HCT116 (cell line): Measurements from ENCODE around the gene MYH13. TPM values are rescaled to one million over a fixed set of nuclear protein-coding genes. Genes with fewer than 3 reads are reported as not detected.
A peak's percentile ranks its signal among the peaks of the same experiment; 100 is the strongest.

ENCODE experiments used
- ATAC-seq: fragments of 200-7000 bp; cut with Tn5 transposase; 2 replicates; pipeline ENCODE4 v1.9.1; 2020; ENCODE audit warnings: mild to moderate bottlenecking, moderate library complexity
- BruUV-seq: library from RNA; stranded (reverse); fragments of 400-500 nt; replicated peaks from 2 replicates; lab custom pipeline; 2021; lab: Mats Ljungman, UMichigan
- CTCF ChIA-PET: fragments of 300-600 bp; sonication (Branson Sonifier 250); formaldehyde crosslinking; loops from one replicate; lab custom pipeline; 2021; ENCODE audit warnings: antibody characterized with exemption; lab: Charles Lee
- POLR2A ChIA-PET: fragments of 300-600, 350-600 bp; sonication (Branson Sonifier 250); formaldehyde crosslinking; loops from one replicate; lab custom pipeline; 2021; ENCODE audit warnings: antibody characterized with exemption; lab: Charles Lee
- RAD21 ChIA-PET, 2 experiments: fragments of 300-600 bp; sonication (Branson Sonifier 250); formaldehyde crosslinking; loops; one replicate each; lab custom pipeline; 2023; ENCODE audit warnings: low total read pairs in 2 of 2; ENCODE audit not compliant: uncharacterized antibody in 2 of 2, unreplicated experiment in 2 of 2, low non-redundant PET in 1 of 2; lab: Charles Lee
- DNase-seq: peaks from one replicate; pipeline ENCODE4 v3.0.0-alpha.2; 2010; ENCODE audit warnings: low read depth, low spot score
- H2AFZ ChIP-seq: fragments of 200-600 bp; shearing (Covaris generic), sonication (generic); 2 replicates; pipeline ENCODE4 v1.6.1; 2017; ENCODE audit warnings: low read depth, mixed run types, mixed read lengths, antibody characterized with exemption, low read length; ENCODE audit not compliant: poor library complexity, severe bottlenecking
- H3K27ac ChIP-seq: 2 replicates; pipeline ENCODE4 v1.5.1; 2012; ENCODE audit warnings: low read depth, low read length
- H3K27me3 ChIP-seq: fragments of 200-600 bp; sonication (generic); 2 replicates; pipeline ENCODE4 v1.6.1; 2016; ENCODE audit warnings: mixed run types, low read length, mixed read lengths; ENCODE audit not compliant: insufficient read depth
- H3K36me3 ChIP-seq, 2 experiments: fragments of 200-500 bp in 1 of 2; fragments of 200-600 bp in 1 of 2; sonication (Bioruptor generic) in 1 of 2; sonication (generic) in 1 of 2; 2 replicates each; pipeline versions ENCODE4 v1.5.1 to v1.6.1; 2014 to 2016; ENCODE audit warnings: low read length in 2 of 2, inconsistent platforms in 1 of 2, mixed read lengths in 1 of 2, mixed run types in 1 of 2; ENCODE audit not compliant: insufficient read depth in 2 of 2, control insufficient read depth in 1 of 2
- H3K4me1 ChIP-seq, 2 experiments: fragments of 200-600 bp in 1 of 2; sonication (generic) in 1 of 2; 2 replicates each; pipeline versions ENCODE4 v1.5.1 to v1.6.1; 2012 to 2017; ENCODE audit warnings: low read length in 2 of 2, inconsistent platforms in 1 of 2, mild to moderate bottlenecking in 1 of 2, mixed read lengths in 1 of 2, mixed run types in 1 of 2, moderate library complexity in 1 of 2; ENCODE audit not compliant: insufficient read depth in 2 of 2, control insufficient read depth in 1 of 2
- H3K4me2 ChIP-seq: fragments of 200-600 bp; sonication (generic); 2 replicates; pipeline ENCODE4 v1.6.1; 2017; ENCODE audit warnings: mixed run types, low read length, mixed read lengths
- H3K4me3 ChIP-seq, 2 experiments: fragments of 200-600 bp in 1 of 2; sonication (generic) in 1 of 2; replicated peaks in 1 of 2; 2 replicates each; pipeline ENCODE4 v1.5.1; 2011 to 2016; ENCODE audit warnings: low read length in 2 of 2, control low read depth in 1 of 2, low read depth in 1 of 2, mild to moderate bottlenecking in 1 of 2, mixed read lengths in 1 of 2, mixed run types in 1 of 2
- H3K79me2 ChIP-seq: fragments of 200-600 bp; sonication (generic); 2 replicates; pipeline ENCODE4 v1.6.1; 2017; ENCODE audit warnings: mild to moderate bottlenecking, mixed run types, low read length, moderate library complexity, mixed read lengths; ENCODE audit not compliant: insufficient read depth
- H3K9ac ChIP-seq: fragments of 200-600 bp; sonication (generic); 2 replicates; pipeline ENCODE4 v1.6.1; 2016; ENCODE audit warnings: low read length, mixed read lengths
- H3K9me2 ChIP-seq: fragments of 200-600 bp; sonication (generic), shearing (Covaris generic); 2 replicates; pipeline ENCODE4 v1.6.1; 2017; ENCODE audit warnings: mixed run types, mild to moderate bottlenecking, moderate library complexity; ENCODE audit not compliant: insufficient read depth
- H3K9me3 ChIP-seq, 2 experiments: fragments of 200-500 bp in 1 of 2; fragments of 200-600 bp in 1 of 2; sonication (Bioruptor generic) in 1 of 2; sonication (generic) in 1 of 2; 2 replicates each; pipeline ENCODE4 v1.6.1; 2014 to 2017; ENCODE audit warnings: low read length in 2 of 2, mixed read lengths in 2 of 2, inconsistent platforms in 1 of 2, low read depth in 1 of 2, mild to moderate bottlenecking in 1 of 2, mixed run types in 1 of 2, moderate library complexity in 1 of 2; ENCODE audit not compliant: control insufficient read depth in 1 of 2, insufficient read depth in 1 of 2
- H4K20me1 ChIP-seq: fragments of 200-600 bp; sonication (generic), shearing (Covaris generic); 2 replicates; pipeline ENCODE4 v1.6.1; 2017; ENCODE audit warnings: mixed run types, mild to moderate bottlenecking, moderate library complexity; ENCODE audit not compliant: insufficient read depth
- POLR2A ChIP-seq: IDR thresholded peaks from 2 replicates; pipeline ENCODE4 v1.7.0; 2011; ENCODE audit warnings: borderline replicate concordance; ENCODE audit not compliant: insufficient read depth, insufficient read length; ENCODE audit errors: extremely low read depth
- POLR2AphosphoS5 ChIP-seq: IDR thresholded peaks from 2 replicates; pipeline ENCODE4 v1.6.1; 2011; ENCODE audit warnings: mild to moderate bottlenecking, low read depth, low read length, moderate library complexity
- SRF ChIP-seq: IDR thresholded peaks from 2 replicates; pipeline ENCODE4 v1.6.1; 2012; ENCODE audit warnings: low read depth
- TCF7L2 ChIP-seq: IDR thresholded peaks from 2 replicates; pipeline ENCODE4 v1.7.0; 2011; ENCODE audit warnings: borderline replicate concordance, inconsistent platforms; ENCODE audit not compliant: insufficient read depth, insufficient read length; ENCODE audit errors: extremely low read depth
- intact Hi-C: fragments of 100-400 bp; cut with micrococcal nuclease; formaldehyde crosslinking; loops from 2 replicates; pipeline ENCODE4 v1.10.0; 2022
- total RNA-seq: library from RNA; stranded (reverse); gene quantifications from one replicate; pipeline ENCODE4 v1.2.1, GENCODE V29; 2021; ENCODE audit not compliant: unreplicated experiment
- TF ChIP-seq, protein P1 (sequence below), 3 experiments: fragments of 200-600 bp in 1 of 3; sonication (generic) in 1 of 3; IDR thresholded peaks in 2 of 3; conservative IDR thresholded peaks in 1 of 3; 2 replicates each; pipeline ENCODE4 v1.5.1; 2012 to 2017; ENCODE audit warnings: low read depth in 2 of 3, low read length in 2 of 3, antibody characterized with exemption in 1 of 3, borderline replicate concordance in 1 of 3, control low read depth in 1 of 3, mild to moderate bottlenecking in 1 of 3, mixed read lengths in 1 of 3, mixed run types in 1 of 3, moderate library complexity in 1 of 3; ENCODE audit not compliant: insufficient read depth in 1 of 3
- TF ChIP-seq, protein P2 (sequence below): IDR thresholded peaks from 2 replicates; pipeline ENCODE4 v1.6.1; 2011; ENCODE audit warnings: mild to moderate bottlenecking, low read length, moderate library complexity; ENCODE audit not compliant: insufficient replicate concordance; ENCODE audit errors: extremely low read depth

Gene MYH13
- total RNA-seq, 1 experiment from 2014 or later = not detected

DNA sequence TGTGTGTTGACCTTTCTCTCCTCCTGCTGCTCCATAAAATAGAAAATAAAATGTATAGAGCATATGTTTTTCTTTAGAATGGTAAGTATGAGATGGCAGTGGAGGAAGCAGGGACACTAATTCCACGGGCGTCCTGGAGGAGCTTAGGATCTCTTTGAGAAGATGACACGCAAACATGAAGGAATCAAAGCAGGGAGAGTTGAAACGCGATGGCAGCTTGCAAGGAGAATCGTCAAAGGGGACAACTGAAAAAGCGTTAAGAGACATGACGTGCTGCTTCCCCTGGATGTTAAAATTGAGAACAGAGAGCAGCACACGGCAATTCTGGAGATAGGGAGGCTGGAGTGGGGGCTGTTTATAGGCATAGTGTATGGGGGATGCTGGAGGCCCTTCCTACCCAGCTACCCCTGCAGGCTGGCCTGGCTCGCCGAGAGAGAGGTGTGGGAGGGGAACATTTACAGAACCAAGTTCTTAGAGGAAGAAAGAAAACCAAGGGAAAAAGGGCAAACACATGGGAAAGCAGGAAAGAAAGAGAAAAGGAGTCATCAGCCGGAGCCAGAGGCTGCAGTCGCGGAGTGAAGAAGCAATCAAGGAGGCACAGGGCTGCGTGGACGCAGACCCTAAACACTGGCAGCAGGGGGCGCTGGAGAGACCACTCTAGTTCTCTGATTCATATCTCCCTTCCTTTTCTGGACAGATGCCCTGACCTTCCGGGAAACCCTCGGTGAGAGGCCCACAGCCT is 55.8 kb downstream of the MYH13 start:
- CTCF ChIA-PET = interaction anchor here (1.6 to 4.0 kb wide), 4 partner anchors 8 to 302 kb away, joined by 4 to 27 read pairs (median 10); no protein-coding TSS in a partner anchor
- BruUV-seq = no TSS peak
- RAD21 ChIA-PET = no interaction called here
- H4K20me1 ChIP-seq = no peaks in the 10 kb centered on the region
- TF ChIP-seq POLR2AphosphoS5 (no peak), SRF (peak; percentile 52; the same call in 1 of the 2 replicates)
- TF ChIP-seq, protein P1, sequence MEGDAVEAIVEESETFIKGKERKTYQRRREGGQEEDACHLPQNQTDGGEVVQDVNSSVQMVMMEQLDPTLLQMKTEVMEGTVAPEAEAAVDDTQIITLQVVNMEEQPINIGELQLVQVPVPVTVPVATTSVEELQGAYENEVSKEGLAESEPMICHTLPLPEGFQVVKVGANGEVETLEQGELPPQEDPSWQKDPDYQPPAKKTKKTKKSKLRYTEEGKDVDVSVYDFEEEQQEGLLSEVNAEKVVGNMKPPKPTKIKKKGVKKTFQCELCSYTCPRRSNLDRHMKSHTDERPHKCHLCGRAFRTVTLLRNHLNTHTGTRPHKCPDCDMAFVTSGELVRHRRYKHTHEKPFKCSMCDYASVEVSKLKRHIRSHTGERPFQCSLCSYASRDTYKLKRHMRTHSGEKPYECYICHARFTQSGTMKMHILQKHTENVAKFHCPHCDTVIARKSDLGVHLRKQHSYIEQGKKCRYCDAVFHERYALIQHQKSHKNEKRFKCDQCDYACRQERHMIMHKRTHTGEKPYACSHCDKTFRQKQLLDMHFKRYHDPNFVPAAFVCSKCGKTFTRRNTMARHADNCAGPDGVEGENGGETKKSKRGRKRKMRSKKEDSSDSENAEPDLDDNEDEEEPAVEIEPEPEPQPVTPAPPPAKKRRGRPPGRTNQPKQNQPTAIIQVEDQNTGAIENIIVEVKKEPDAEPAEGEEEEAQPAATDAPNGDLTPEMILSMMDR (IDR thresholded peaks at IDR 0.05 in 2 of 3, conservative IDR thresholded peaks at IDR 0.05 in 1 of 3; ENCODE audit: borderline replicate concordance in 1 of 3, insufficient read depth in 1 of 3, low read depth in 2 of 3, low read length in 2 of 3) = peak; percentile 25 to 83 (median 72); a peak in 5 of 6 replicates
- TF ChIP-seq, all 23 proteins: peak for 2
- intact Hi-C loops = no loop called here
- H3K9me2 ChIP-seq = no peaks in the 10 kb centered on the region
- no peak overlapping the region for H3K4me2 ChIP-seq
- no peaks in the 10 kb centered on the region for H3K79me2 ChIP-seq
- no peak overlapping the region for H3K9ac ChIP-seq
- H3K27ac ChIP-seq = no peak overlapping the region
- H3K27me3 ChIP-seq = no peaks in the 10 kb centered on the region
- H3K4me3 ChIP-seq = no peak overlapping the region
- POLR2A ChIA-PET = no interaction called here
- H2AFZ ChIP-seq = peak overlapping the region; percentile 36
- DNase-seq (peak; percentile 31), ATAC-seq (peak; percentile 95)
- H3K4me1 ChIP-seq = peaks cover 0 to 3% of the 10 kb centered on the region in 2 experiments; a peak in 1 of 4 replicates
- H3K9me3 ChIP-seq = no peaks in the 10 kb centered on the region
- no peaks in the 10 kb centered on the region for H3K36me3 ChIP-seq

DNA sequence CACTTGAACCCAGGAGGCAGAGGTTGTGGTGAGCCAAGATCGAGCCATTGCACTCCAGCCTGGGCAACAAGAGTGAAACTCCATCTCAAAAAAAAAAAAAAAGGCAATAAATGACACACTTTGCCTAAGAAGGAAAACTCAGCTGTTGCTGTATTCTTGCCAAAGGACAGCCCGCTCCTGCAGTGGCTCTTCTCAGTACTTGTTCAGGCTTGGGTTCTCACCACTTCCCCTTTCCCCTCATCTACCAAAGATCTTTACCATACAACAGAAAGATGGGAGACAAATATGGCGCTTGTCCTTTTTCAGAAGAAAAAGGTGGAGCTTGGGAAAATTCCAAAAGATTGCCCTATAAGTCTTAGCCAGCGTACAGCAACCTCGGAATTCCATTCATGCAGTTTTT is 58.5 kb downstream of the MYH13 start:
- H3K27me3 ChIP-seq = no peaks in the 10 kb centered on the region
- intact Hi-C loops = no loop called here
- no peak overlapping the region for H2AFZ ChIP-seq
- no peak for DNase-seq
- no peak overlapping the region for H3K9ac ChIP-seq
- no peak overlapping the region for H3K27ac ChIP-seq
- H4K20me1 ChIP-seq = no peaks in the 10 kb centered on the region
- H3K4me2 ChIP-seq = no peak overlapping the region
- RAD21 ChIA-PET = no interaction called here
- H3K9me2 ChIP-seq = no peaks in the 10 kb centered on the region
- BruUV-seq = no TSS peak
- no peak overlapping the region for H3K4me3 ChIP-seq
- TF ChIP-seq TCF7L2 = no peak
- no peak for TF ChIP-seq POLR2A
- TF ChIP-seq, protein P2, sequence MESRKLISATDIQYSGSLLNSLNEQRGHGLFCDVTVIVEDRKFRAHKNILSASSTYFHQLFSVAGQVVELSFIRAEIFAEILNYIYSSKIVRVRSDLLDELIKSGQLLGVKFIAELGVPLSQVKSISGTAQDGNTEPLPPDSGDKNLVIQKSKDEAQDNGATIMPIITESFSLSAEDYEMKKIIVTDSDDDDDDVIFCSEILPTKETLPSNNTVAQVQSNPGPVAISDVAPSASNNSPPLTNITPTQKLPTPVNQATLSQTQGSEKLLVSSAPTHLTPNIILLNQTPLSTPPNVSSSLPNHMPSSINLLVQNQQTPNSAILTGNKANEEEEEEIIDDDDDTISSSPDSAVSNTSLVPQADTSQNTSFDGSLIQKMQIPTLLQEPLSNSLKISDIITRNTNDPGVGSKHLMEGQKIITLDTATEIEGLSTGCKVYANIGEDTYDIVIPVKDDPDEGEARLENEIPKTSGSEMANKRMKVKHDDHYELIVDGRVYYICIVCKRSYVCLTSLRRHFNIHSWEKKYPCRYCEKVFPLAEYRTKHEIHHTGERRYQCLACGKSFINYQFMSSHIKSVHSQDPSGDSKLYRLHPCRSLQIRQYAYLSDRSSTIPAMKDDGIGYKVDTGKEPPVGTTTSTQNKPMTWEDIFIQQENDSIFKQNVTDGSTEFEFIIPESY = no peak
- TF ChIP-seq, all 23 proteins: peak for 0
- ChIA-PET CTCF (interaction anchor here (1.1 to 1.7 kb wide), 4 partner anchors 14 to 304 kb away, joined by 3 to 6 read pairs (median 4); no protein-coding TSS in a partner anchor), POLR2A (no interaction called here)
- Histone ChIP-seq H3K9me3 (no peaks in the 10 kb centered on the region), H3K36me3 (no peaks in the 10 kb centered on the region), H3K4me1 (peaks cover 0 to 7% of the 10 kb centered on the region in 2 experiments; a peak in 1 of 4 replicates), H3K79me2 (no peaks in the 10 kb centered on the region)
- no peak for ATAC-seq
